D721Med (cell line): ENCODE measurements around the gene COL21A1.

ENCODE experiments used
- DNase-seq: peaks from one replicate; pipeline ENCODE4 v3.0.0; 2011; ENCODE audit warnings: low spot score; ENCODE audit not compliant: insufficient read length
- FAIRE-seq: peaks from 2 replicates; lab custom pipeline; 2011; peaks lifted over from hg19 to GRCh38; lab: Jason Lieb, UNC
- TF ChIP-seq, protein P1 (sequence below): IDR thresholded peaks from 2 replicates; pipeline ENCODE4 v1.5.1; 2012; ENCODE audit warnings: mild to moderate bottlenecking, control low read depth; ENCODE audit not compliant: insufficient read depth; ENCODE audit errors: missing control alignments

The COL21A1 gene

DNA sequence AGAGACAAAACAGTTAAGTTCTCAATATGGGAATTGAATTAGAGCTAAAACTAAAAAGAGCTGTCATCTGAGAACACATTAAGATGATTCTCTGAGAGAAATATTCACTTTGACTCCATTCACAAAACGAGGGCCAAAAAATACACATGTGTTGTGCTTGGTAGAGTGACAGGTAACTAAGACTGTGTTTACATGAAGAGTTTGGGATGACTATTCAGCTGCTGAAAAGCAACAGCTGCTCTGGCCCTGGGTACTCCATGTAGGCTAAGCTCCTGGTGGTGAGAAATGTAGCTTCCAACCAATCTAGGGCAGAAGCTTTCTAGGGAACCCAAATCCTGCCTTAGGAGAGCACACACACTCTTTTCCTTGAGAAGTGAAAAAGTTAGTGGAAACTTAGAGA, 184.5 kb downstream of the COL21A1 start:
- no peak for FAIRE-seq
- TF ChIP-seq, protein P1, sequence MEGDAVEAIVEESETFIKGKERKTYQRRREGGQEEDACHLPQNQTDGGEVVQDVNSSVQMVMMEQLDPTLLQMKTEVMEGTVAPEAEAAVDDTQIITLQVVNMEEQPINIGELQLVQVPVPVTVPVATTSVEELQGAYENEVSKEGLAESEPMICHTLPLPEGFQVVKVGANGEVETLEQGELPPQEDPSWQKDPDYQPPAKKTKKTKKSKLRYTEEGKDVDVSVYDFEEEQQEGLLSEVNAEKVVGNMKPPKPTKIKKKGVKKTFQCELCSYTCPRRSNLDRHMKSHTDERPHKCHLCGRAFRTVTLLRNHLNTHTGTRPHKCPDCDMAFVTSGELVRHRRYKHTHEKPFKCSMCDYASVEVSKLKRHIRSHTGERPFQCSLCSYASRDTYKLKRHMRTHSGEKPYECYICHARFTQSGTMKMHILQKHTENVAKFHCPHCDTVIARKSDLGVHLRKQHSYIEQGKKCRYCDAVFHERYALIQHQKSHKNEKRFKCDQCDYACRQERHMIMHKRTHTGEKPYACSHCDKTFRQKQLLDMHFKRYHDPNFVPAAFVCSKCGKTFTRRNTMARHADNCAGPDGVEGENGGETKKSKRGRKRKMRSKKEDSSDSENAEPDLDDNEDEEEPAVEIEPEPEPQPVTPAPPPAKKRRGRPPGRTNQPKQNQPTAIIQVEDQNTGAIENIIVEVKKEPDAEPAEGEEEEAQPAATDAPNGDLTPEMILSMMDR, result no peak
- DNase-seq, result no peak

DNA sequence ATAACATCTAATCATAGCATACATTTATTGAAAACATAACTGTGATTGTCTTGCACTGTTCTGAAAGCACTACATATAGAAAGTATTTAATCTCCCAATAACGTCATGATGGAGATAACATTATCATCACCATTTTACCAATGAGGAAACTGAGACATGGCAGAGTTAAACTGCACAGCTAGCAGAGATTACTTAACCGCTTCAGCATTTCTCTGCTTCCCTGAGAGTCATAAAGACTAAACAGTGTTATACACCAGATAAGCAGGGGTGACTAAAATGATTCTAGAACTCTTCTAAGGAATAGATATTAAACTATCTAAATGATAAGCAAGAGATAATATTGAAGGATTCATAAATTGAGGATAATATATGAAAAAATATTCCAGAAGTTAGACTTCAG, 188.7 kb downstream of the COL21A1 start:
- TF ChIP-seq, protein P1, result no peak
- DNase-seq, result no peak
- FAIRE-seq, result no peak

DNA sequence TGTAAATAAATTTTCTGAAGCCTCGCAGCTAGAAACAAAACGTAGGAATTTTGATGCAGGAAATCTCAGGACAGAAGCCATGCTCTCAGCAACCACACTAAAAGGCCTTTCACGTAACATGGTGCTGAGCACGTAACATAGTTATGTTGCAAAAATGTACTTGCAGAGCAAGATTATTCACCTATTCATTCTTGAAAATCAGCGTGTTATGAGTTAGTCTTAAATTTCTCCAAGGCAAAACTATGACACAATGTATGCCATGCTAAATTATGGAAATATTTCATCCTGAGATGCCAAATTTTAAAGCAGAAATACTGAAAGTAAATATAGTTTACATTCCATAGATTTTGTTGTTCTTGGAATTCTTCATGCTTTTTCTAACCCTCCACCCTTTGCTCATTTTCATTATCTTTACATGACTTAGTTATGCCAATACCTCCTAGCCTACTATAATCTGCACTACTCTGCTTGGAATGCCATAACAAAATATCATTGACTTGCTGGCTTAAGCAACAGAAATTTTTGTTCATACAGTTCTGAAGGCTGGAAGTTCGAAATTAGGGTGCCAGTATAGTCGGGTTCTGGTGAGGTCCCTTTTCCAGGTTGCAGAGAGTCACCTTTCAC, 192.2 kb downstream of the COL21A1 start:
- DNase-seq, result no peak
- no peak for FAIRE-seq

DNA sequence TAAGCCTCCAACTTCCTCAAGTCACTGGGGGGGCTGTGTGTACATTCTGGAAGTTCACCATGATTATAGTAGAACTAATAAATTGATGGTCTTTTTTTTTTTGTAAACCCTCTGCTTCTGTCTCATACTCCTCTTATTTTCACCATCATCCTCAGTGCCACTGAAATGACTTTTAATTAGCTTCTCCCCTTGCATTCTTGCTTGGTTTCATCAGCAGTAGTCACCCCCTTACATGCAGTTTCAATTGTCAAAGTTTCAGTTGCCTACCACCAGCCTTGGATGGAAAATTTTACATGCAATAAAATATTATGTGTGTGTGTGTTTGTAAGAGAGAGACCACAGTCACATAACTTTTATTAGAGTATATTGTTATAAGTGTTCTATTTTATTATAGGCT, 196.2 kb downstream of the COL21A1 start:
- FAIRE-seq (no peak), DNase-seq (no peak)
- TF ChIP-seq, protein P1, result no peak

More for the DNA sequence above, 192.2 kb downstream of the COL21A1 start:
- TF ChIP-seq, protein P1, result no peak

DNA sequence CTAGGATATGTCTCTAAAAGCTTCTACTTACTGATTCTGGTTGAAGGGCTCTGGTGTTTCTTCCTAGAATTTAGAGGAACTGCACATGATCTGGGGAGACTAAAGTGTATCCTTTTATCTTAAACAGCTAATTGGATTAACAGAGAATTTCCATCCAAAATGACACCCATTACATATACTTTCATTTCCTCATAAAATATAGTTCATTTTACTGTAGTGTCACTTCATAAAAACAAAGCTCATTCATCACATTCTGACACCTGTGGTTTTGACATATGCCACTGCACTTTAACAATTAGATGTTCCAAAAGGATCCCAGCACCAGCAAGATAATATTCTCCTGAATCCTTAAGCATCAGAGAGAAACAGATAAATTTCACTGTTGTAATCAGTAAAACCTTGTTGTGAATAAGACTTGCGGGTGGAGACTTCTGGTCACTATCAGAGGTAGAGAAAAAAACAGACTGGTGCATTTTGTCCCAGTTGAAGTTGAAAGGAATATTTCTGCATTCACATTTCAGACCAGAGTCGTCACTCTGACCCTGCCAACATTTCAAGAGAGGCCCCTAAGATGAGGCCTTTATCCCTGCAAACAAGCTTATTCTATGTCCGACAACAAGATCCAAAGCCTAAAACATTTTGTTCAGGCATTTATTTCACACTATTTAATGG, 196.7 kb downstream of the COL21A1 start:
- FAIRE-seq (peak; percentile 79), DNase-seq (no peak)
- TF ChIP-seq, protein P1, result no peak

DNA sequence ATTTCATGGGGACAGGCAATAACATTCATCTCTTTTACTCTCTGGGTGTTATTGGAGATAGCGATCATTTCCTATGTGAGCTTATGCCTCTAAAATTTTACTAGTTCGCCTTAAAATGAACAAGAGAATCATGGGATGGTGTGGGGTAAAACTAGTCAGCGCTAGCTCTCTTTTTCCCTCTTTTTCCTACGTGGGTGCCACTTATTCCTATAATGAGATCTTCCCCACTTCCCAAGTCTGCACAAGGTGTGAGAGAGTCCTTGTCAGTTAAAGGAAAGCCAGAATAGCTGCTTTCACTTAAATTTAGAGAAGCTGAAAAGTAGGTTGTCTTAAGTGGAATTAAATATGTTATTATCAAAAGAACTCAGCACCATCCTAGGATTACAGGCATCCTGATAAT, 198.8 kb downstream of the COL21A1 start:
- FAIRE-seq (peak; percentile 16), DNase-seq (no peak)
- TF ChIP-seq, protein P1, result no peak
